Lung microvascular endothelial cell (primary cell): Measurements from ENCODE around the gene SSBP4. TPM values are rescaled to one million over a fixed set of nuclear protein-coding genes. Genes with fewer than 3 reads are reported as not detected.
"Not testable (repeated sequence)": the region's sequence is repeated elsewhere in the genome, so short reads cannot be mapped to it uniquely, and the experiment has no call there.

ENCODE experiments used
- DNase-seq, 2 donors: peaks; one replicate each; pipeline versions ENCODE4 v3.0.0 to v3.0.0-alpha.2; 2010; ENCODE audit warnings: low read depth in 2 of 2
- total RNA-seq: library from RNA; depleted of rRNA; stranded (reverse); fragments of >200 nt; gene quantifications from 2 replicates; pipeline ENCODE4 v1.2.1, GENCODE V29; 2014

Gene SSBP4
- total RNA-seq, 1 donor from 2014 or later: 45.8 TPM

GRCh38 chr19:18393836-18394235 lies 25.4 kb upstream of the SSBP4 start:
- no peak for DNase-seq

DNA sequence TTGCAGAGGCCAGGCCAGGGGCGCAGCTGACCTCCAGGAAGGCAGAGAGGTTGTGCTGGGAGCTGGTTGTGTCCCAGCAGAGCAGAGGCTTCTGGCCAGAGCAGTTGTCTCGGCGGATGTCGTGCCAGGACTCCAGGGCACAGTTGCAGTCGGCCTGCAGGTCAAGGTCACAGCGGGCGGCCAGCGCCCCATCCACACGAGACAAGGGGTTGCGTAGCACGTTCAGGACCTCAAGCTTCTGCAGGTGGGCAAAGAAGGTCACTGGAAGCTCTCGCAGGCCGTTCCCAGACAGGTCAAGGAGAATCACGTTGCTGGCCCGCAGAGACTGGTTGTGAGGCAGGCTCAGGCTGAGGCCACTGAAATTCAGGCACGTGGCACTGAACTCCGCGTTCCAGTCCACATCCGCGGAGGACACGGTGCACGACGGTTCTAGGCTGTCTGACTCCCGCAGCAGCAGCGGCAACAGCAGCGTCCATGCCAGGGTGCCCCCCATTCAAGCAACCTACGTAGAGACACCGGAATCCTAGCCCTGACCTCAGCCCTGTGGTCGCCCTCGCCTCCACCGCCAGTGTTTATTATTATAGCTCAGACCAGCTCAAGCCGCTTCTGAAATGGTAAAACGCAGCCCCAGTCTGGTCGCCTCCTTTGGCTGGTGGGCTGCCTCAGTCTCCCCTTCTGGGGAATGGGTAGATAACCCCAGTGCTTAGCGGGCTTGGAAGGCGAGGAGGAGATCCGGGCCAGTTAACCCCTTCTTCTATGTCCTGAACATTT lies 22.5 kb upstream of the SSBP4 start:
- DNase-seq: no peak

DNA sequence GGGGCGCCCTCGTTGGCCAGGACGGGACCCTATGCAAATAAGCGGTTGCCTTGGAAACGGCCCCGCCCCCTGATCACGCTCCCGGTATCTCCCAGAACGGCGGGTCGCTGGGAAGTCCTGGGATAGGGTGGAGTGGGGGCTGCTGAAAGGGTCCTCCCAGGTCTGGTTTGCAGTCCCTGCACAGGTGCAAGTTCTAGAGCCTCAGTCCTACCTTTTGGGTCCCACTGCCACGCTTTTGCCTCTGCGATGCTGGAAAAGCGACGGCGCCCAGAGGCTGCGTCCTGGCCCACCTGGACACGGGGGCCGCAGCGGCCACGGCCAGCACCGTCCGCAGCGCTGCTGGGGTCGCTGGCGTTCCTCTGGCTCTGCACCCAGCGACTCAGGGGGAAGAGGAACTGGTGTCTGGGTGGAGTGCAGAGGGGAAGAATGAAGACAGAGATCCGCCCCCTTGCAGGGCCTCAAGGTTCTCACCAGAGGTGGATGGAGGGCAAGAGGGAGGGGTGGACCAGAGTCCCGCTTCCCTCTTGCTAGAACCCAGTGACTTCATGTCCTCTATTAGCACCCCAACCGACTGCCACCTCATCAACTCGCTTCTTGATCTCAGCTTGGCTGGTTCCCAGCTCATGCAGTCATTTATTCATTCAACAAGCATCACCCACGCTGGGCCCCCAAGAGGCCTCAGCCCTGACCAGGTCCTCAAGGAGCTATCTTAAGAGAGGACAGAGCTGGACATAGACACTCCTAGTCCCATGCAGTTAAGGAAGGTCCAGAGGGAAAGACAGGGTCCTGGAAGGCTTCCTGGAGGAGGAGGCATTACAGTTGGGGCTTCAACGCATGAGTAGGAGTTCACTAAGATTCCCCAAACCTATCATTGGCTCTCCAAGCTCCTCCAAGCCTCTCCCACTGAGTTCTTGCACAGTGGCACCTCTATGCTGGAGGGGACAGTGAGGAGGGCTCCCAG lies 21.7 kb upstream of the SSBP4 start, which contains the start of gene LRRC25:
TSS of gene LRRC25 (minus strand) at position 381 of the 961 bp plus-strand sequence. CDS start 659 bp downstream, outside the sequence.
- DNase-seq: no peak

DNA sequence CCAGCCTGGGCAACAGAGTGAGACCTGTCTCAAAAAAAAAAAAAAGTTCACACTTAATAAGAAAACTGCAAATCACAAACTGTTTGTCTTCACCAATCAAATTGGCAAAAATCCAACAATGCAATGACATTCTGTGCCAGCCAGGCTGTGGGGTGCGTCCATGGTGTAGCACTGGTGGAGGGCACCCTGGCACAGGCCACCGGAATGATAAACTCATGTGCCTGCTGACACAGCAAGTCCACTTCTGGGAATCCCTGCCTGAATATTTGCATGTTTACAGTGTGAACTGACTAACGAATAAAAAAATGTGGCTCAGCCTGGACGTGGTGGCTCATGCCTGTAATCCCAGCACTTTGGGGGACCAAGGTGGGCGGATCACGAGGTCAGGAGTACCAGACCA lies 20.2 kb upstream of the SSBP4 start:
- DNase-seq: peak in 1 of 2 donors; percentile 61

DNA sequence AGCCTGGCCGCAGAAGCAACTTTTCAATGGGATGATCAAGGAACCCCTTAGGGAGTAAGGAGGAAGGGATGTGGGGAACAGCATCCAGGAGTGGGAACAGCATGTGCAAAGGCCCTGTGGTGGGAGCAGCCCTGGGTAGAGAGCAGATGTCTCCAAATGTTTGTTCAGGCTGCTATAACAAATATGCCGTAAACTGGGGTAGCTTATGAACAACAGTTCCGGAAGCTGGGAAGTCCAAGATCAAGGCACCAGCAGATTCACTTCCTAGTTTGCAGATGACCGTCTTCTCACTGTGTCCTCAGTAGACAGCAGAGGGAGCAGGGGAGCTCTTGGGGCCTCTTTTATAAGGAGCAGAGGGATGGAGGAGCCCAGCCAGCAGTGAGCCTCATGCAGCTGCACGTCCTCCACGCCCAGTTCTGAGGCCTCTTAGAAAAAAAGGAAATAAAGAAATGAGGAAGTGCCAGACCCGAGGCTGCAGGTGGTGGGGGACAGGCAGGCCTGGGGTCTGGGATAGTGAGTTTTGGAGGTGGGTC lies 17.6 kb upstream of the SSBP4 start:
- DNase-seq: peak in 1 of 2 donors; percentile 76

DNA sequence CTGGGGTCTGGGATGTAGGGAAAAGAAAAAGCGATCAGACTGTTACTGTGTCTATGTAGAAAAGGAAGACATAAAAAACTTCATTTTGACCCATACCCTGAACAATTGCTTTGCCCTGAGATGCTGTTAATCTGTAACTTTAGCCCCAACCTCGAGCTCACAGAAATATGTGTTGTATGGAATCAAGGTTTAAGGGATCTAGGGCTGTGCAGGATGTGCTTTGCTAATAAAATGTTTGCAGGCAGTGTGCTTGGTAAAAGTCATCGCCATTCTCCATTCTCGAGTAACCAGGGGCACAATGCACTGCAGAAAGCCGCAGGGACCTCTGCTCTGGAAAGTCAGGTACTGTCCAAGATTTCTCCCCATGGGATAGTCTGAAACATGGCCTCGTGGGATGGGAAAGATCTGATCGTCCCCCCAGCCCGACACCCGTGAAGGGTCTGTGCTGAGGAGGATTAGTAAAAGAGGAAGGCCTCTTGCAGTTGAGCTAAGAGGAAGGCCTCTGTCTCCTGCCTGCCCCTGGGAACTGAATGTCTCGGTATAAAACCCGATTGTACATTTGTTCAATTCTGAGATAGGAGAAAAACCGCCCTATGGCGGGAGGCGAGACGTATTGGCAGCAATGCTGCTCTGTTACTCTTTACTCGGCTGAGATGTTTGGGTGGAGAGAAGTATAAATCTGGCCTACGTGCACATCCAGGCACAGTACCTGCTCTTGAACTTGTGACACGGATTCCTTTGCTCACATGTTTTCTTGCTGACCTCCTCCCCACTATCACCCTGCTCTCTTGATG lies 16.5 kb upstream of the SSBP4 start:
- not testable (repeated sequence) for DNase-seq

- DNase-seq: not testable (repeated sequence)
These were observed 13.4 kb upstream of the SSBP4 start for GRCh38 chr19:18405754-18406153.

- no peak for DNase-seq
These were observed 12.4 kb upstream of the SSBP4 start for GRCh38 chr19:18406749-18407148.

DNA sequence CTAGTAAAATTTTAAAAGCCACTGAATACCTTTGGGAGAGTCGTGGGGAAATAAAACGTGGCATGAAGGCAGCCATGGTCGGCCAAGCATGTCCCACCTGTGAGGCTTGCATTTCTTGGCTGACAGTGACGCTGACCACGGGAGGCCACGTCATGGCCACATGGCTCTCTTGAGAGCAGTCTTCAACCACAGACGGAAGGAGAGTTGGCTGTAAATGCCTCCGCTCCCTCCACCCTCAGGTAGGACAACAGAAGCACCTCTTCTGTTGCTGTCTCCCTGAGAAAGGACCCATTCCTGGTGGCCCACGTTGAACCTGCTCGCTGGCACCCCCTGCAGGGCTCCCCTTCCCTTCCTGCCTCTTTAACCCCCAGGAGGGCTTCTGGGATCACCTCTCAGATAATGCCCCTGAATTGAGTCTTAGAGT lies 11.1 kb upstream of the SSBP4 start:
- DNase-seq: peak in 1 of 2 donors; percentile 51

GRCh38 chr19:18412610-18413239 lies 6.5 kb upstream of the SSBP4 start:
- no peak for DNase-seq

GRCh38 chr19:18414504-18415177 lies 4.6 kb upstream of the SSBP4 start:
- no peak for DNase-seq

DNA sequence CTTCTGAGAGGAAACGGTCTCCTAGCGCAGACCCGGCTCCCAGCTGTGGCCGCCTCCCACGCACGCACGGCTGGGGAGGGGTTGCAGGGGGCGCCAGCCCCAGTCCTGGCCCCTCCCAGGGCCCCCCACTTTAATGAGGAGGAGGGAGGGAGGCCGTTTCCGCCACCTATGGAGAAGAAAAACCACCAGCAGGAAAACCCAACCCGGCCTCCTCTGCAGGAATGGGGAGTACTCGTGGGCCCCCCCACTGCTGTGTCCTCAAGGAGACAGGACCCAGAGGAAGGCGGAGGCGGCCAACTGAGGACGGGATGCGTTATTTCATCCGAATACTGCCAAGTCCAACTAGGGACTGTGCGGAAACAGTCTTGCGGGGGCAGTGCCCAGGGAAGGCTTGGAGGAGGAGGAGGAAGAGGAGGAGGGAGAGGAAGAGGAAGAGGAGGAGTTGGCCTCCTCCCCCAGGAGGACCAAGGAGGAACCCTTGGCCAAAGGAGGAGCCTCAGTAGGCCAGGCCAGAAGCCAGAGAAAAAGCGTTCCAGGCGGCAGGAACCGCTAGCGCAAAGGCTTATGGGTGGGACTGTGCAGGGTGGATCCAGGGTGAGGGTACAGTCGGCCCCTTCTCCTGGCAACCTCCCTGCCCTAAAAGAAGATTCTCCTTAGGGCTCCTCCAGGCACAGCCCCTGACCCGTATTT lies 3.9 kb upstream of the SSBP4 start:
- DNase-seq: peak in 1 of 2 donors; percentile 75

DNA sequence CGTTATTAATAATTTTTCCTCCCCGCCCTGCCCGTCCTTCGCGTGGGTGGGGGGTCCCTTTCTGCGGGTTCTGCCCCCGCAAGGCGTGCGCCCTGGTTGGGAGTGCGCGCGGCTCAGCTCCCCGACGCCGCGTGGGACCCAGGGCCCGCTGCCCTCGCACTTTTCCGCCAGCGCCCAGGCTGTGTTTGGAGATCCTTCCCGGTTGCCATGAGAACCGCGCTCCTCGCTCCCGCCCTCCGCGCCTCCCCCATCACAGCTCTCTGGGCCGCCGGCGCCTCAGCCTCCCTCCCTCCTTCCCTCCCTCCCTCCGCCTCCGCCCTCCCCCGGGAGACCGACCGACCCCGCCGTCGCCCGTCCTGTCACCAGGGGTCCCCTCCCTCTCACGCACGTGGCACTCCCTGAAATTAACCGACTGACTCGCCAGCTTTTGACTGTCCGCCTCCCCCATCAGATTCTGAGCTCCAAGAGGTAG lies 2.4 kb upstream of the SSBP4 start:
- peak; percentile 93 for DNase-seq

DNA sequence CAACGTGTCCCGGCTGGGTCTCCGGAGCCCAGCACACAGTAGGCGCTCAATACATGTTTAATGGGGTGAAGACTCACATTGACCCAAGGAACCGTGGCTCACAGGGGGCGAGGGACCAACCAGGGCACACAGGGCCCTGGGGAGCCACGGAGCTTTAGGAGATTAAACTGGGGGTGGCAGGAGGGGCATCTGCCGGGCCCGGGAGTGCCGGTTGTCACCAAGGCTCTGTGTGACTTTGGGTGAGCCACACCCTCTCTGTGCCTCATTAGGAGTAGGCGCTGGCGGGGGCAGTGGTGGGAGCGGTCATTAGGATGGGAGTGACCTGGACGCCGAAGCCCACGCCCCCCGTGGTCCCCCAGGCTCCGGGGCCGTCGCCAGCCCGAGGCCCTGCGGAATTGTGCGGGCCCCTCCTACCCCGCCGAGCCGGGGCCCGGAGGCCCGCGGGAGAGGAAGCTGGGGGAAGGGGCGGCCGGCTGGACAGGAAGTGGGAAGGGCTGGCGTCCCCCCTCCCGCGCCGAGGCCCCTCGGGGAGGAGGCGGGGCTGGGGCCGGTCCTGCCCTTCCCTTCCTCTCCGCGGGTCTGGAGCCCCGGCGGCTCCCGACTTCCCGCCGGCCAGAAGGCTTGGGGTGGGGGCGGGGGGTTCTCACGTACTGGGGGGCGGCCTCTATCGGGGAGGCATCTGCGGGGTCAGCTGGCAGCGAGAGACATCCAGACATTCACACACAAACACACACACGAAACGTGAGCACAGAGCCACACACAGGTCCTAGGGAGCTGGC lies 1.8 kb upstream of the SSBP4 start:
- peak; percentile 87 to 94 for DNase-seq

- DNase-seq: no peak
These were observed 1.1 kb upstream of the SSBP4 start for GRCh38 chr19:18418029-18418482.

DNA sequence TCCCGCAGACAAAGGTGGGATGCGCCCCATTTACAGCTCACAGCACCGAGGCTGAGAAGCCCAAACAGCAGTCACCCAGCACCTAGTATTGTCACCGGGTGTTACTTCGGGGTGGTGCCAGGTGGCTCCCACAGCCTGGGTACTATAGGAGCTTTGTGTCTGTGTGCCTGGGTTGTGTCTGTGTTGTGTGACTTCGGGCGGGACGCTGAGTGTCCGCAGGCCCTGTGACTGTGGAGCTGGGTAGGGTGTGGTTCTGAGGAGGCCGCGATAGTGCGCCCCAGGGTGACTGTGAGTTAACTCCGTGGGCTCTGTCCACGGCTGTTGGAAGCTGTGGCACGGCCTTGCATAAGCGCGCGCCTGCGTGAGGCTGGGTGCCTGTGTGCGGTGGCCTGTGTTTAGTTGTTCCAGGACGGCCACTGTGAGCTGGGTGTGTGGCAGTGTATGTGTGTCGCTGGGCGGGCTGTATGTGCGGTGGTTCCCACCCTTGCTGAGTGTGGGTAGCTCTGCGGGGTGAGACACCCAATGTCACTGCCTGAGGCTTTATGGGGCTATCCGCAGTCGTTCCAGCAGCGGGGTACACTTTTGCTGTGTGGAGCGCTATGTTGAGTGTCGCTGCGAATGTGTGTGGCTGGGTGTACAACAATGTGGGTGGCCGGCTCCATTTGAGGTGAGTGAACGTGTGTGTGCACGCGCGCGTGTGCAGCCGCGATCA lies 559 bp upstream of the SSBP4 start:
- peak; percentile 34 to 47 for DNase-seq

DNA sequence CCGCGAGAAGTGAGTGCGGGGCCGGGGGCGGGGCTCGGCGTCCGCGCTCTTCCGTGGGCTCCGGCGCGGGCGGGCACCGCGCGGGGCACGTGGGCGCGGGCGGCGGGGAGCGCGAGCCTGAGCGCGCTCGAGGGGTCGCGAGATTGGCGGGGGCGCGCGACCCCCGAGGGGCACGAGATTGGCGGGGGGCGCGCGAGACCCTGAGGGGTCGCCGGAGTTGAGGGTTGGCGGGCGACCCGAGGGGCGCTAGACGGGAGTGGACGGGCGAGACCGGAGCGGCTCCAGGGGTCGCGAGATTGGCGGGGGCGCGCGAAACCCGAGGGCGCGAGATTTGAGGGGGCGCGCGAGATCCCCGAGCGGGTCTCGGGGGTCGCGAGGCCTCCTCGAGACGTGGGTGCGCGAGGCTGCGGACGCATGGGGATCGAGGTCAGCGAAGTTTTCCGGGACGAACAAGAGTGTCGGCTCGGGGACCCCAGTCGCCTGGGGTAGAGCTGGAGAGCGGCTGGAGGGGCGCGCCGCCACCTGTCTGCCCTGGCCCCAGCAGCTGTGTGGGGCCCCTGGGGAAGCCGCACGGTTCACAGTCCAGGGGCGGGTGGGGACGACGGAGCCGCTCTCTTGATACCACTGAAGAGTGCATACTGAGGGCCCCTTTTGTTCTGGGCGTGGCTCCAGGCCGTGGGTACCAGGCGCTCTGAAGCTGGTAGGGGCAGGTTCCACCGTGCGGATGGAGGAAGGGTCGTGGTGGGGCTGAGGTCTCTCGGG lies 682 bp downstream of the SSBP4 start:
- DNase-seq: peak in 1 of 2 donors; percentile 43
